GM18505 (cell line): ENCODE data around the gene TP73.

Source experiments
- ATAC-seq: cut with Tn5 transposase; IDR thresholded peaks from one replicate; pipeline ENCODE4 v1.9.1; 2021; ENCODE audit not compliant: unreplicated experiment
- POLR2A ChIP-seq: IDR thresholded peaks from 4 replicates; pipeline ENCODE4 v1.6.1; 2011; ENCODE audit warnings: borderline replicate concordance; ENCODE audit not compliant: insufficient read depth, insufficient read length; ENCODE audit errors: extremely low read depth

Gene TP73

DNA sequence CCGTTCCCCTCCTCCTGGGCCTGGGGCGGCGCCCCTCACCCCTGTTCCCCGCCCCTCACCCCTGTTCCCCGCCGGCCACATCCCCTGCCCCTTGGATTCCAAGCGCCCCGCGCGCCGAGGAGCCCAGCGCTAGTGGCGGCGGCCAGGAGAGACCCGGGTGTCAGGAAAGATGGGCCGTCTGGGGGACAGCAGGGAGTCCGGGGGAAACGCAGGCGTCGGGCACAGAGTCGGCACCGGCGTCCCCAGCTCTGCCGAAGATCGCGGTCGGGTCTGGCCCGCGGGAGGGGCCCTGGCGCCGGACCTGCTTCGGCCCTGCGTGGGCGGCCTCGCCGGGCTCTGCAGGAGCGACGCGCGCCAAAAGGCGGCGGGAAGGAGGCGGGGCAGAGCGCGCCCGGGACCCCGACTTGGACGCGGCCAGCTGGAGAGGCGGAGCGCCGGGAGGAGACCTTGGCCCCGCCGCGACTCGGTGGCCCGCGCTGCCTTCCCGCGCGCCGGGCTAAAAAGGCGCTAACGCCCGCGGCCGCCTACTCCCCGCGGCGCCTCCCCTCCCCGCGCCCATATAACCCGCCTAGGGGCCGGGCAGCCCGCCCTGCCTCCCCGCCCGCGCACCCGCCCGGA, at the start of gene TP73:
Gene TP73, plus strand, starts transcription at position 587 of the 618 bp plus-strand sequence. CDS start 29,850 bp downstream, outside the sequence.
- peak; percentile 32 for TF ChIP-seq POLR2A
- no peak for ATAC-seq

- no peak for ATAC-seq
- no peak for TF ChIP-seq POLR2A
Observed at GRCh38 chr1:3603156-3603555, 49.2 kb upstream of the TP73 start.

DNA sequence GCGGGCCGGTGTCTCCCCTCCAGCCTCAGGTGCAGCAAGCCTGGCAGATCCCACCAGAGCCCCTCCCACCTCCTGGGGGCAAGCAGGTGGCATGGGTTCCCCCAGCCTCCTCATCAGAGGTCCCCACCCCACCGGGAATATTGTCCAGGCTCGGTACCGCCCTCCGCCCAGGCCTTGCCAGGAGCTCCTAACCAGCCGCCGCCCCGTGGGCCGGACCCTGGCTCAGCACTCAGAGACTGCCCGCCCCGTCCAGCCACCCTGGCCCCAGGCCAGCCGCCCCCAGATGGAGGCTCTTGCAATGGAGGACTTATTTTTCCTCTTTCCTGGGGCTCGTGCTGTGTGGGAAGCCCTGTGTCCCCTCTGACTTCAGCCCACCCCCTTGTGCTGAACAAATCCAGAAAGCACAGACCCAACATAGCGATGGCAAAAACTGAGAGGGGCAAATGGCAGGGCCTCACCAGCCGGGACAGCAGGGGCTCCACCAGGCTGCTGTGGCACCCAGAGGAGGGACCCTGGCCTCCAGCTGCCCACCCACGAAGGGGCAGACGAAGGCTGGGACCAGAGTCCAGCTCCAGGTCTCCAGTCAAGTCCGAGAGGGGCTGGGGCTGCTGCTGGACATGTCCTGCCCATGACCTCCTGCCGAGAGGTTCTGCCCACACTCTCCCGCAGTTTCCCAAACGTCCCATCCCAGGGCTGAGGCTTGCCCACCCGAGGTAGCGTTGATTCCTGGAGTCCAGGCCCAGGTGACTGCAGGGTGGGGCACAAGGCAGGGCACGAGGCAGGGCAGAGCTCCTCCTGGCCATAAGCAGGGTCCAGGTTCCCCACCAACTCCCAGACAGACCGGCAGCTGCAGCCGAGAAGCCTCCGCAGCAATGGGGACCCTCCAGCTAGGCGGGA, 48.5 kb upstream of the TP73 start:
- no peak for TF ChIP-seq POLR2A
- no peak for ATAC-seq

DNA sequence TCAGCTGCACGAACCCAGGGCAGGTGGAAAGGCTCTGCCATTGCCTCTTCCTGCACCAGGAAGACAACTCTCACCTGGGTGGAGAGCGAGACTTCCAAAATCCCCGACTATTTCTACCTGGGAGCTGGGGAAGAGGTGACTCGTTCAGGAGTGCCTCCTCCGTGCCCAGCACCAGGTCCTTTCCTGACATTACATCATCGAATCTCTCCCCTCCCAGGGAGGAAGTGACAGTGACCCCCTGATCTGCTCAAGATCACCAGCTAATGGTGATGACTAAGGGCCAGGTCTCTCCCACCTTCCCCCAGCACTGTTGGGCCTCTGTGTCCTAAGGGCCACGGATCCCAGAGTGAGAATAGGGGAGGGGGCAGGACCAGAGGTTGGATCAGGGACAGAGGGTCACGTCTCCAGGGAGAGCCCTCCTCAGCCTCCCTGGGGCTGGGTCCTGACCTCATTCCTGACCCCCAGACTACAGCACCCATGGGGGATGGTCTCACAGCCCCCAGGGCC, 47.8 kb upstream of the TP73 start:
- ATAC-seq = no peak
- TF ChIP-seq POLR2A = no peak

GRCh38 chr1:3604997-3605823, 47.1 kb upstream of the TP73 start:
- no peak for TF ChIP-seq POLR2A
- ATAC-seq = no peak

- no peak for TF ChIP-seq POLR2A
- ATAC-seq = no peak
Observed at GRCh38 chr1:3606779-3607702, 45.3 kb upstream of the TP73 start.

DNA sequence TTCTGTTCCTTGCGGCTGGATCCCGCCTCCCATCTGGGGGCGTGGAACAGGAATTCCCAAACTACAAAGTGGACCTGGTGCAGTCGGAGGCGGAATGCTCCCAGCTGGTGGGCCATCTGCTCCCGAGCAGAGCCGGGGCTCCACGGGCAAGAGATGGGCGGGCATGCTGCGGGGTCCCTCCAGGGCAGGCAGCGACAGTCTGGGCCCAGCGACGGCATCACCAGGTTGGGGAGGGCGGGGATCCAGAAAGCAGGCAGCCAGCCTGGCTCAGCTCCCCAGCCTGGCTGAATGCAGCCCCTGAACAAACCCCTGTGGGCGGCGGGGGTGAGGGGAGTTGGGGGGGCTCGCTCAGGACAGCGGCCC, 44.6 kb upstream of the TP73 start:
- no peak for ATAC-seq
- no peak for TF ChIP-seq POLR2A

GRCh38 chr1:3608154-3608553, 44.2 kb upstream of the TP73 start:
- ATAC-seq = no peak
- TF ChIP-seq POLR2A = no peak

DNA sequence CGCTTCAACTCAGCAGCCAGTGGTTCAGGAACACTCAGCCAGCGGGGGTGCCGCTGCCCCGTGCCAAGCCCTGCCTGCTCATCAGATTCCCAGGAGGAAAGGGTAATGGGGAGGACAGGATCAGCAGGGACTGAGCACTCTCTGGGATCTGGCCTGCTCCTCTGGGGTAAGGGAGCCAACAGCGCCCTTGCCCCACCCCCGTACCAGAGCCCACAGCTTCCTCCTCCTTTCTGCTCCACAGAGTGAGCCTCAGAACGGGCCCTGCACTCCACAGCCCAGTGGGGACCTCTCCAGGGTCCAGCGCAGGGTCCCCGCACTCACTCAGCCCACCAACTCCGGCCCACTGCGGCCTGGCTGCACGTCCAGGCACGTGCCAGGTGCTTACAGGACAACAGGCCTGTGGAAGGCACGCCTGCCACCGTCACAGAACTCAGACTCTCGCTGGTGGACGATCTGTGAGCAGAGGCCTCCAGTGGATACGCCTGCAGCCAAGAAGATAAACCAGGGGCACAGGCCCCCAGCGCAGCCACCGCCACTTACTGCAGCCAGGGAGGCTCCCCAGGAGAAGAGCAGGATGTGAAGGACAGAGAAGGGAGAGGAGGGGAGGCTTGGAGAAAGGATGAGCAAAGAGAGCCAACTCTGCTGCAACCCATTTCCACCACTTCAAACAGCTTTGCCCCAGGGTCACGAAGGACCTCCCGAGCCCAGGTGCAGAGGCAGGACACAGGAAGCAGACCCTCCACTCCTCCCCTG, 43.1 kb upstream of the TP73 start:
- no peak for ATAC-seq

GRCh38 chr1:3609769-3610526, 42.4 kb upstream of the TP73 start:
- no peak for TF ChIP-seq POLR2A
- no peak for ATAC-seq

More for the DNA sequence above, 43.1 kb upstream of the TP73 start:
- TF ChIP-seq POLR2A = no peak
